T-helper 17 cell (primary cell): Measurements from ENCODE around the gene BCAS3. TPM values are rescaled to one million over a fixed set of nuclear protein-coding genes. Genes with fewer than 3 reads are reported as not detected.
"Not testable (repeated sequence)": the region's sequence is repeated elsewhere in the genome, so short reads cannot be mapped to it uniquely, and the experiment has no call there.

ENCODE experiments used
- ATAC-seq: fragments of 150-1000 bp; cut with Tn5 transposase; 2 replicates; pipeline ENCODE4 v1.10.0; 2021; ENCODE audit warnings: mild to moderate bottlenecking, moderate library complexity
- DNase-seq, 3 donors: peaks; one replicate each; pipeline versions ENCODE4 v3.0.0 to v3.0.0-alpha.2; 2020 to 2021
- H3K9me3 ChIP-seq: one replicate; pipeline ENCODE4 v1.7.0; 2013; ENCODE audit warnings: low read length, mild to moderate bottlenecking; ENCODE audit not compliant: control insufficient read depth, poor library complexity, severe bottlenecking
- H3K27ac Mint-ChIP-seq: one replicate; pipeline ENCODE4 v1.8.0; 2022; ENCODE audit warnings: mild to moderate bottlenecking, moderate library complexity, mixed read lengths
- H3K27me3 Mint-ChIP-seq: one replicate; pipeline ENCODE4 v1.8.0; 2022; ENCODE audit warnings: mixed read lengths
- H3K36me3 Mint-ChIP-seq: one replicate; pipeline ENCODE4 v1.8.0; 2022; ENCODE audit warnings: low read depth, mixed read lengths
- H3K4me1 Mint-ChIP-seq: one replicate; pipeline ENCODE4 v1.8.0; 2022; ENCODE audit warnings: mild to moderate bottlenecking, mixed read lengths
- H3K4me3 Mint-ChIP-seq: one replicate; pipeline ENCODE4 v1.8.0; 2022; ENCODE audit warnings: mild to moderate bottlenecking, moderate library complexity, mixed read lengths
- total RNA-seq, 4 donors: library from RNA in 2 of 4; stranded (reverse) in 2 of 4; gene quantifications; one replicate each; pipeline ENCODE4 v1.2.3 and lab custom pipeline; 2022 to 2026

The BCAS3 gene
- total RNA-seq, 2 donors from 2014 or later: 39.0 to 50.0 TPM

DNA sequence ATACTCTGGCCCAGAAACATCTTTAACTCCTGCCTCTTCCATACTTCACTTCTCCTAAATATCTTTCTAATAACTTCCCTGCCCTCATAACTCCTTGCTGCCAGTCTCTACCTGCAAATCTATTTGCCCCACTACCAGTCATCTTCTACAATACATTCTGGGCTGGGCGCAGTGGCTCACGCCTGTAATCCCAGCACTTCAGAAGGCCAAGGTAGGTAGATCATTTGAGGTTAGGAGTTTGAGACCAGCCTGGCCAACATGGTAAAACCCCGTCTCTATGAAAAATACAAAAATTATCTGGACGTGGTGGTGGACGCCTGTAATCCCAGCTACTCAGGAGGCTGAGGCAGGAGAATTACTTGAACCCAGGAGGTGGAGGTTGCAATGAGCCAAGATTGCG is 763.9 kb downstream of the BCAS3 start:
- peaks cover 11% of the 10 kb centered on the region for H3K36me3 Mint-ChIP-seq
- ATAC-seq, H3K4me1 Mint-ChIP-seq, DNase-seq, H3K4me3 Mint-ChIP-seq, H3K9me3 ChIP-seq, H3K27ac Mint-ChIP-seq: not testable (repeated sequence)
- peaks cover 47% of the 10 kb centered on the region for H3K27me3 Mint-ChIP-seq

GRCh38 chr17:61442136-61442775 is 764.6 kb downstream of the BCAS3 start:
- peaks cover 54% of the 10 kb centered on the region for H3K27me3 Mint-ChIP-seq
- ATAC-seq (no peak), DNase-seq (no peak)
- no peaks in the 10 kb centered on the region for H3K4me1 Mint-ChIP-seq
- H3K36me3 Mint-ChIP-seq: peaks cover 11% of the 10 kb centered on the region
- H3K4me3 Mint-ChIP-seq: no peak overlapping the region
- no peak overlapping the region for H3K27ac Mint-ChIP-seq
- H3K9me3 ChIP-seq: peaks cover 4% of the 10 kb centered on the region

Other genes with a start within 250 kb of the BCAS3 start
- 10 to 100 TPM; 17.5 to 26.7 TPM for gene APPBP2, start 151.6 kb upstream of the BCAS3 start, total RNA-seq
- gene PPM1D, start 77.7 kb upstream of the BCAS3 start, total RNA-seq: 10 to 100 TPM; 20.0 to 24.5 TPM